Embryonic facial prominence (tissue), 1 donor: Measurements from ENCODE around the gene EIF4G1.

Experiments
- DNase-seq: peaks from one replicate; pipeline ENCODE4 v3.0.0-alpha.2; 2016; ENCODE audit errors: extremely low spot score

EIF4G1 gene

DNA sequence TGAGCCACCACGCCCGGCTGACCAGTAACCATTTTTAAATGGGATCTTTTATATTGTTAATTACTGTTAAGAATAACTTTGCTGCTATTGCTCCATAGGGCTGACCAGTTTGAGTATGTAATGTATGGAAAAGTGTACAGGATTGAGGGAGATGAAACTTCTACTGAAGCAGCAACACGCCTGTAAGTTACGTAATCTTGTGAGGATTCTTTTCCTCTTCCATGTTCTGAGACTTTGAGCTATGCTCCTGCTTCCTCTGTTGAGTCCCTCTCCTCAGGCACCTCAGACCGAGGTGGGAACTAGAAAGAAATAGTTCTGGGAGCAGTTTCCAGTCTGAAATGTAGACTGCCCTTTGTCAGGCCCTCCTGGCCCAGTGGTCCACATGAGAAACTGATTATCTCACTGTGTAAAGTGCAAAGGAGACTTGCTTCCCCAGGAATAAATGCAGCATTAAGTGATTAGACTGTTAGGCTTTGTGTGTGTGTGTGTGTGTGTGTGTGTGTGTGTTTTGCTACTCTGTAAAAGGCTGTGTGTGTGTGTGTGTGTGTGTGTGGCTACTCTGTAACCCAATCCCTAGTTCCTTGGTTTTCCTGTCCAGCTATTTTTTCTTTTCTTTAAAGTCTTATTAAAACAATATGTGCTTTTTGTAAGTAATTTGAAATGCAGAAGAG lies 52.3 kb downstream of the EIF4G1 start:
- peak; percentile 61 for DNase-seq

DNA sequence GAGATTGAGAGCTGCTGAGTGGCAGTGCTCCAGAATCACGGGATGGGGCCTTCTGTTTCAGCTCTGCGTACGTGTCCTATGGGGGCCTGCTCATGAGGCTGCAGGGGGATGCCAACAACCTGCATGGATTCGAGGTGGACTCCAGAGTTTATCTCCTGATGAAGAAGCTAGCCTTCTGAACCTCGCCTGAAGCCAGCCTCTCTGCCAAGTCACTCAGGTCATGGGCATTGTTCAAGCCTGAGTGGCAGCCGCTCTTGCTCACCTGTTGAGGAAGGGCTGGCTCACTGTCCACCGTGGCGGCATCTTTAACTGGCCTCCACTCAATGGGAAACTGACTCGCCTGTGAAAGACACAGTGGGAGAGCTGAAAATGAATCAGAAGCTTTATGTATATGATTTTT lies 53.7 kb downstream of the EIF4G1 start:
- no peak for DNase-seq

DNA sequence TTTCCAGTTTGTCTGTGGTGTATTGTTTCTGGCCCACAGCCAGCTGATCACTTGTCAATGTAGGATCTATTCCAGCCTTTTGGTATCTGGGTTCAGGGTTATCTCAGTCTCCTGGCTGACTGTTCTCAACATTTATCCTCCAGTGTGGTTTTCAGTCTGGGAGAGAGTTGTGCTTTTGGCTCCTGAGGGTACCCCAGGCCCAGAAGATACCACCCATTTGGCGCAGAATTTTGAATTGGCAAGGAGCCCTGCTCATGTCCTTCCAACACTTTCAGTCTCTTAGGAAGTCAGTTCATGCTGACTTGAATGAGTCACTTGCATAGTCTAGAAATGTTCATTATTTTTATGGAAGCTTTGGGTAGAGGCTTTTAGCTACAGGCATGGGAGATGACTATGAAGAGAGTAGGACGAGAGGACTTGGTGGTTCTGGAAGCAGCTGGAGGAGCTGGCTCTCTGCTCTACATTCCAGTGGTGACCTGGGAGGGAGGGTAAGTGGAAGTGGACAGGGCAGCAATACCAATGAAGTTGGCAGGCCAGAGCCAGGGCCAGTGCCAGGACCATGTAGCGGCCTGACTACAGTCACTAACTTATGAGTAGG lies 54.3 kb downstream of the EIF4G1 start:
- no peak for DNase-seq

DNA sequence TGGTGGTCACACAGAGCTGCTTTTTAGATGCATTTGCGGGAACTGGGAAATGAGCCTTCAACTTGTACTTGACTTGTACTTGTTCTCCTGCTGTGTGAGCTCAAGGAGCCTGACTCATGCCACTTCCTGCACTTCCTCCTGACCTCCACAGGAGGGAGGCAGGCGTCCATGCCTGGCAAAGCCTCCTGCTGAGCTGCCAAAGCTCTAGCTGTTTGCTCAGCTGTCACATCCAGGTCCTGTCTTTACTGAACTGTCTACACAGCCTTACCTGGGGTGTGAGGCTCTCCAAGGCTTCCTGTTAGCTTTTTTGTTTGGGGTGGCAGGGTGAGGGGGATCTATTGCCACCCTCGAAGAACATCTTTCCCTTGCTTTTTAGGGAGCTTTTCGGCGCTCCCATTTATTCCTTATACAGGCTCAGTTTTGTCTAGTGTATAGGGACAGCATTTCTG lies 57.2 kb downstream of the EIF4G1 start:
- peak; percentile 67 for DNase-seq

DNA sequence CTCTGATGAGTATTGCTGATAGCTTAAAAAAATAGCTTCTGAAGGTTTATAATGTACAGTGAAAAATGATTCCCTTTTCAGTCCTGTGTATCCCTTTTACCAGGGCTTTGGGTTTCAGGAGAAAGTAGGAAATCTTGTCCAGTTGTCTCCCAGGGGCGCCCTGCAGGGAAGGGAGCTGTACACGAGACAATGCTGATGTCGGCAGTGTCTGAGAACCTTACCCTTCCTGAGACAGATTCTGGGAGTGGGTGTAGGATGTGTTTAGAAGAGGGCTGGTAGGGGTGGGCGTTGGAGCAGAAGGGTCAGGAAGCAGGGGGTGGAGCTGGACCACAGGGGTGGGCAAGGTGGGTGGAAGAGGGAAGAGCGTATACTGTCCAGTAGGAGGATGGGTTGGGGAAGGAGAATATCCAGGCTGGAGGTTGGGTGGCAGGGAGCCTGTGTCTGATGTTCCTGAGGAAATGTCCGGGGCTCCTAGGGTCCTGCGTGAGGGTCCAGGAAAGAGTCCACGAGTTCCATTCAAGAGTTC lies 58.0 kb downstream of the EIF4G1 start:
- no peak for DNase-seq

DNA sequence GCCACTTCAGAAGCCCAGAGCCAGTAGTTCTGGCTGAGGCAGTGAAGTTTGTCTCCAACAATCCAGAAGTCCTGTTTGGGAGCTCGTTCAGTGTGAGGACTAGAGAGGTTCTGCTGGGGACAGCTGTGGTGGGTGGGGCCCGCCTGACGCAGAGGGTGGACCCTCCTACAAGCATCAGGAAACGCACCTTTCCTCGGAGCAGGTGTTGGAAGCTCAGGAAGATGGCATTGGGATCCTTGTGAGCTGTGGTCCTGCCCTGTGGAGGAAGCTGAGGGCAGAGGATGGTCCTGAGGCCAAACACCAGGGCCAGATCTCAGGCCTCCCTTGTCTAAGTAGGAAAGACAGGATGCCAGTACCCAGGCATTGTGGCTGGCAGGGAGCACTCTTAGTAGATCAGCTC lies 58.5 kb downstream of the EIF4G1 start:
- no peak for DNase-seq

DNA sequence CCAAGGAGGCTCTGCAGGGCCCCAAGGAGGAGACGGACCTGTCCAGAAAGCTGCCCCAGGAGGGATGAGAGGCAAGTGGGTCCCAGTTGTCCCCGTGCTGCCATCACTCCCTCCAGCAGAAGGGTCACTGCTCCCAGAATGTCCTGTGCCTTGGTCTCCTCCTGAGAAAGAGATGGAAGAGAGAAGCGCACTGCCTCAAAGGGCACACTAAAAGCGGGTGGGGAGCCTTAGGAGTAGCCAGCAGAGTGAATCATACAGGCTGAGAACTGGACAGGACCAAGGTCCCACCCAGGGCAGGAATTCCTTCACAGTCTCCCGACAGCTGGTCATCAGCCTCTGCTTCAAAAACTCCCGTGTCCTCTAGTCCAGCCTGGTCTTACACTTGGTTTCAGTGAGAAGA lies 59.0 kb downstream of the EIF4G1 start:
- DNase-seq = no peak

DNA sequence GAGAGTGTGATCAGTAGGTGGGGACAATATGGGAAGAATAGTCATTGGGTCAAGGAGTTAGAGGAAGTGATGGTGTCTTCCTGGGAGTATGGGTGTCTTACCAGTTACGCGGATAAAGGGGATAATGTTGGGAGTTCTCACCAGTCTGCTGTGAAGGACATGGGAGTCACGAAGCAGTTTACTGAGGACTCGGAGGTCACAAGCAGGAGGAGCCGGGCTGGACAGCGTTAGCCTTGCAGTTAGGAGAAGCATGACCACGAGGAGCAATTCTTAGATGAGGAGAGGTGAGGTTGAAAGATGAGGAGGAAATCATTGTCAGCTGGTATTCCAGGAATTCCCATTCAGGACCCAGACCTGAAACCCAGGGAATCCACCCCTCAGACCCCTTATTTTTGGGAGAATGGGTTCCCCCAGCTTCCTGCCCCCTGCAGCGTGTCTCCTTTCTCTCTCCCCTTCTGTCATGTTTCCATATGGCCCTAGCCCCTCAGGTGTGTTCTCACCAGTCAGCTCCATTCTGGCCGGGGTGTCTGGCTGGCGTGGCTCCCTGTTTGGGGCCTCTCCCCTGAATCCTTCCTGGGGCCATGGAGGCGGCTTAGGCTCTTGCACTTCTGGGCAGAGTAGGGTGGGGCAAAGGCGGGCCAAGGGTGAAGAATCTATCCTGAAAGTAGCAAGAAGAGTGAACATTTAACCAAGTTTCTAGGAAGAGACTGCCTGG lies 61.5 kb downstream of the EIF4G1 start:
- DNase-seq = no peak

DNA sequence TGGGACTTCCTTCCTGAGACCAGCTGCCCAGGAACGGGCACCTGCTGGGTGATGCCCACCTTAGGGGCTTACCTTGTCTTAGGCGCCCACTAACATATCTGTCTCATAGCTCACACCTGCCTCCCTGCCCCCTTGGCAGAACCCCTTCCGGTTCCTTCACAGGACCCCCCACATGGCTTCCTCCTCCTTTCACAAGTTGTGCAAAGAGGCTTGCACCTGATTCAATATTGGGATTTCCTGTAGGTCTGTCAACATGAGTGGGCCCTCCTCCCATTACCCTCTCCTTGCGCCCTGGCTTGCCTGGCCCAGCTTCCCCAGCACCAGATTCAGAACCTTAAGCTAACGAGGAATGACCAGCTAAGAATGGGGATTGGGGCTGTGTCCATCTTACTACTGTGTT lies 63.0 kb downstream of the EIF4G1 start:
- no peak for DNase-seq

DNA sequence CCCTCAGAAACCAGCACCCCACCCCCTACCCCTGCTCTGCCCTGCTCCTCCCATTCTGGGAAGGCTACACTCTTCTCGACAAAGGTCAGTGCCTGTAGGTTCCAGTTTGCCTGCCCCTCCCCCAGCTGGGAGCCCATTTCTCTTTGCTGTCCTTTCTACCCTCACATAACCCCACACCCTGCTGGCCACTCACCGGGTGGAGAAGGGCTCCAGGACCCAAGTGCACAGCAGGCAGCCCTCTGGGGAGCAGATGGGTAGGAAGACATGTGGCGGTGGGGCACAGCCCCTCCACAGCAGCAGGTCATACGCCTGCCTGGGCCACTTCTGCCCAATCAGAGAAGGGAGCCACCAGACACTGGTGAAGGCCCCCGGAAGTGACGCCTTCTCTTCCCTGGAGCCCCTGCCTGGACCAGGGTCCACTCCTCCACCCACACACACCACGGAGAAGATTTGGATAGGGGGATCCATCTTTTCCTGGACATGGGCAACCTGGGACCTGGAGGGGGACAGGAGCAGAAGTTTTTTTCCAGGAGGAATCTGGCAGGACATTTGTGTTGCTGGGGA lies 63.6 kb downstream of the EIF4G1 start, which contains the start of gene THPO:
THPO (minus strand) TSS at position 326 of the 564 bp plus-strand sequence. CDS start 1,948 bp downstream, outside the sequence.
- DNase-seq = no peak

DNA sequence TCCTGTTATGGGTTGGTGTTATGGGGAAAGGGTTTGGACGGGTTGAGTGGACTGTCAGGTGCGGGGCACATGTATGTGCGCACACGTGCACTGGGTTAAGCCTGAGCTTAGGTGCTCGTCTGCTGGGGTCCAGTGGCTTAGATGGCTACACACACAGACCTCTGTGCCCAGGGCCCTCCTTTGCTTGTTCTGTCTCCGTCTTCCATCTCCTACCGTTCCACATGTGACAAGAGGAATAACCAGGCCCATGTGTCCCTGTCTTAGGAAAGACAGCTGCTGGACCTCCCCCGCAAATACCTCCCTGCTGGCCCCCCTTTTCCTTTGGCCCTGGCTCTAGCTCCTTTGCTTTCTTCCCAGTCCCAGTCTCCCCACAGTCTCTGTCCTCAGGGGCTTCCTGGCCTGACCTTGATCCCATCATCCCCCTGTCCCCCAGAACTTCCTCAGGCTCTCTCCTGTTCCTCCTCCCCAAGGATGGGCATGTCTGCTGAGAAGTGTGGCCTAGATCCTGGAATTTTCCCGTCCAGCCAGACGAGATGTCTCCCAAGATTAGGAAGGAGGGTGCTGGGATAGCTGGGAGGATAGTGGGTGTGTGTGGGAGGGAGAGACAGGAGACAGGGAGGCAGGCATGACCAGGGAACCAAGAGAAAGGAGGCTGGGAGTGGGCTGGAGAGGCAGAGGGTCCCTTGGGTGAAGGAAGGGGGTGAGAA lies 64.4 kb downstream of the EIF4G1 start:
- no peak for DNase-seq

DNA sequence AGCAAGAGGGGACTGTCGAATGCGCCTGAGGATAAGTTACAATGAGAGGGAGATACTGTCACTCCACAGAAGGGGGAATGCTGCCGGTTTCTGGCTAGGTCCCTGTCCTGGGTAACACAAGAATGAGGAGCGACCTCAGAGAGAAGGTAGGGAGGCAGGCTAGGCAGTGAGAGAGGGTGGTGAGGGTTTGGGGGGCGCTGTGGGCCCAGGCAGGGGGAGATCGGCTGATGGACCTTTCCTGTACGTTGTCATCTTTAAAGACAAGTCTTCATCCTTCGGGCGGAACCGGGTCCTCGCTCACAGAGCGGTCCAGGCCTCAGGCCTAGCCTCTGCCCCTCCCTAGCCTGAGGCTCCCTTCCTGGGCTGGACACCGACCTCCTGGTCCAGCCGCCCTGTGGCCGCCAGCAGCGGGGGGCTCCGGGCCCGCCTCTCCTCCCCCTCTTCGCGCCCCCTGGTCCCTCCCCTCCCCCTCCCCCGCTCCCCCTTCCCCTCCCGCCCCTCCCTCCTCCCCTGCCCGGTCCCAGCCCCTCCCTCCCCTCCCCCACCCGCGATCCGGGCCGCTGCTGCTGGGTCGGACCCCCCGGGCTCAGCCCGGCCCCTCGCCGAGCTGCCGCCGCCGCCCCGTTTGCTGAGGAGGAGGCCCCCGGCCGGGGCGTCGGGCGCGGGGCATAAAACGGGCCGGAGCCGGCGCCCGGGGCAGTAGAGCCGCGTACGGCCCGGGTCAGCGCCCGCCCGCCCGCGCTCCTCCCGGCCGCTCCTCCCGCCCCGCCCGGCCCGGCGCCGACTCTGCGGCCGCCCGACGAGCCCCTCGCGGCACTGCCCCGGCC lies 65.2 kb downstream of the EIF4G1 start, which contains the start of gene CHRD:
CHRD (plus strand) TSS at position 697 of the 827 bp plus-strand sequence. CDS start 265 bp downstream, outside the sequence.
- DNase-seq = no peak

DNA sequence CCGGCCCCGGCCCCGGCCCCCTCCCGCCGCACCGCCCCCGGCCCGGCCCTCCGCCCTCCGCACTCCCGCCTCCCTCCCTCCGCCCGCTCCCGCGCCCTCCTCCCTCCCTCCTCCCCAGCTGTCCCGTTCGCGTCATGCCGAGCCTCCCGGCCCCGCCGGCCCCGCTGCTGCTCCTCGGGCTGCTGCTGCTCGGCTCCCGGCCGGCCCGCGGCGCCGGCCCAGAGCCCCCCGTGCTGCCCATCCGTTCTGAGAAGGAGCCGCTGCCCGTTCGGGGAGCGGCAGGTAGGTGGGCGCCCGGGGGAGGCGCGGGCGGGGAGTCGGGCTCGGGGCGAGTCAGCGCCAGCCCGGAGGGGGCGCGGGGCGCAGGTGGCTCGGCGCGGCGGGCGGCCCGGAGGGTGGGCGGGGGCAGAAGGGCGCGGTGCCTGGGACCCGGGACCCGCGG lies 65.8 kb downstream of the EIF4G1 start:
- no peak for DNase-seq

DNA sequence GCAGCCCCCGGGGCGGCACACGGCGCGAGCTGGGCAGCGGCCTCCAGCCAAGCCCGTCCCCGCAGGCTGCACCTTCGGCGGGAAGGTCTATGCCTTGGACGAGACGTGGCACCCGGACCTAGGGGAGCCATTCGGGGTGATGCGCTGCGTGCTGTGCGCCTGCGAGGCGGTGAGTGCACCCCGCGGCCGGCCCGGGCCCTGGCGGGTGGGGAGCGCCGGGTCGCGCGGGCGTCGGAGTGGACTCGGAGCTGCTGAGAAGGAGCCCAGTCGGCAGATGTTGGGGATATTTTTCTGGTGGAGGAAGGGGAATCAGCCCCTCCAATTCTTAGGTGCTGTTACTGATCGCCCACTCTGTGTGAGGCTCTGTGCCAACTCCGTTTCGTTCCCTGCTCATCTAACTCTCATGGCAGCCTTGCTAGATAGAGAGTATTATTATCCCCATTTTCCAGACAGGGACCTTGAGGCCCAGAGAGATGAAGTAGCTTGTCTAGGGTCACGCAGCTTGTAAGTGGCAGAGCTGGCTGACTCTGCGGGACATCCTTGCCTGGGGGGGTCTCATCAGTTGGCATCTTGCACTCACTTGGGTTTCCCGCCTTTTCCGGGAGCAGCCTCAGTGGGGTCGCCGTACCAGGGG lies 66.3 kb downstream of the EIF4G1 start:
- no peak for DNase-seq

DNA sequence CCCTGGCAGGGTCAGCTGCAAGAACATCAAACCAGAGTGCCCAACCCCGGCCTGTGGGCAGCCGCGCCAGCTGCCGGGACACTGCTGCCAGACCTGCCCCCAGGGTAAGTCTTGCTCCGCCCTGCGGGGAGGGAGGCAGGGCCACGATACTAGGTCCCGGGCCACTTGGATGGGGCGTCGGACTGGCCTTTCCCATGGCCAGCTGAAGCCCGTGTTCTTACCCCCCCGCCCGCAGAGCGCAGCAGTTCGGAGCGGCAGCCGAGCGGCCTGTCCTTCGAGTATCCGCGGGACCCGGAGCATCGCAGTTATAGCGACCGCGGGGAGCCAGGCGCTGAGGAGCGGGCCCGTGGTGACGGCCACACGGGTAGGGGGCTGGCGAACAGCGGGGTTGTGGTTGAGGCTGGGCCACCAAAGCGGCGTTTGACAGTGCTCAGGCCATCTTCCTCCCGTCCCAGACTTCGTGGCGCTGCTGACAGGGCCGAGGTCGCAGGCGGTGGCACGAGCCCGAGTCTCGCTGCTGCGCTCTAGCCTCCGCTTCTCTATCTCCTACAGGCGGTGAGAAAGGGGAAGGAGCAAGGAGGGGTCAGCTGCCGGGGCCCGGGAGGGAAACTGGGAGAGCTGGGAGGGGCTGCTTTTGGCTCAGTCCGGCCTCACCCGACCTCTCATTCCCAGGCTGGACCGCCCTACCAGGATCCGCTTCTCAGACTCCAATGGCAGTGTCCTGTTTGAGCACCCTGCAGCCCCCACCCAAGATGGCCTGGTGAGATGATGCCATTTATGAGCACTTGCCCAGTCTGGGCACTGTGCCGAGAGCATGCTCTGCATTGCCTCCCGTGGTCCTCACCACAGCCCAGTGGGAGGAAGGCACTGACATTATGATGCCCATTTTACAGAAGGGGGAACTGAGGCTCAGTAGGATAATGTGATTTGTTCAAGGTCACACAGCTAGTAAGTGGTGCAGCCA lies 67.1 kb downstream of the EIF4G1 start:
- no peak for DNase-seq

DNA sequence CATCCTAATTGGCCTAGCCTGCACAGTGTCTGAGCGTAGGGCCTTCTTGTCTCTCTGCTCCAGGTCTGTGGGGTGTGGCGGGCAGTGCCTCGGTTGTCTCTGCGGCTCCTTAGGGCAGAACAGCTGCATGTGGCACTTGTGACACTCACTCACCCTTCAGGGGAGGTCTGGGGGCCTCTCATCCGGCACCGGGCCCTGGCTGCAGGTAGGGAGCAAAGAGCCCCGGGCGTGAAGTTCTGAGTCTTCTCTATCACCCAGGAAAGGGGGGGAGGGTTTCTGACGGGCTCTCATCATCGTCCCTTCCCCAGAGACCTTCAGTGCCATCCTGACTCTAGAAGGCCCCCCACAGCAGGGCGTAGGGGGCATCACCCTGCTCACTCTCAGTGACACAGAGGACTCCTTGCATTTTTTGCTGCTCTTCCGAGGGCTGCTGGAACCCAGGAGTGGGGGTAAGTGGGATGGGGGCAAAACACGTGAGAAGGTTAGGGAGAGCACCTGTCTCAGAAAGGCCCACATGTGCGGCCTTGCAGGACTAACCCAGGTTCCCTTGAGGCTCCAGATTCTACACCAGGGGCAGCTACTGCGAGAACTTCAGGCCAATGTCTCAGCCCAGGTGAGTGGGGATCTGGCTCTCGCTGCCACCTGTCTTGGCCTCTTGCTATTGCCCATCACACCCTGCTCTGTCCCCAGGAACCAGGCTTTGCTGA lies 68.1 kb downstream of the EIF4G1 start:
- DNase-seq = no peak

DNA sequence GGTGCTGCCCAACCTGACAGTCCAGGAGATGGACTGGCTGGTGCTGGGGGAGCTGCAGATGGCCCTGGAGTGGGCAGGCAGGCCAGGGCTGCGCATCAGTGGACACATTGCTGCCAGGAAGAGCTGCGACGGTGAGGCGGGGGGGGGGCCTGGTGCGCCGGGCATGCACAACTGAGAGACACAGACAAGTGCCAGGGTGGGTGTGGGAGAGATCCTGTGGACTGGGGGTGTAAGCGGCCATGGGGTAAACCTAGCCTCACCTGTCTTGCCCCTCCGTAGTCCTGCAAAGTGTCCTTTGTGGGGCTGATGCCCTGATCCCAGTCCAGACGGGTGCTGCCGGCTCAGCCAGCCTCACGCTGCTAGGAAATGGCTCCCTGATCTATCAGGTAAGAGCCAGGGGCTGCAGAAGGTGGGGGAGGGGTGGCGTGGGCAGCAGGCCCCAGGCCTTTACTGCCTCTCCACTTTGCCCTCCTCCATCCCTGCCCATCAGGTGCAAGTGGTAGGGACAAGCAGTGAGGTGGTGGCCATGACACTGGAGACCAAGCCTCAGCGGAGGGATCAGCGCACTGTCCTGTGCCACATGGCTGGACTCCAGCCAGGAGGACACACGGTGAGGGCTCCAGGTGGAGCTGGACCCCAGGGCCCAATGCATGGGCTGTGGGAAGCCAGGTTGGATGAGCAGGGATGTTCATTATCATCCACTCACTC lies 68.8 kb downstream of the EIF4G1 start:
- no peak for DNase-seq

DNA sequence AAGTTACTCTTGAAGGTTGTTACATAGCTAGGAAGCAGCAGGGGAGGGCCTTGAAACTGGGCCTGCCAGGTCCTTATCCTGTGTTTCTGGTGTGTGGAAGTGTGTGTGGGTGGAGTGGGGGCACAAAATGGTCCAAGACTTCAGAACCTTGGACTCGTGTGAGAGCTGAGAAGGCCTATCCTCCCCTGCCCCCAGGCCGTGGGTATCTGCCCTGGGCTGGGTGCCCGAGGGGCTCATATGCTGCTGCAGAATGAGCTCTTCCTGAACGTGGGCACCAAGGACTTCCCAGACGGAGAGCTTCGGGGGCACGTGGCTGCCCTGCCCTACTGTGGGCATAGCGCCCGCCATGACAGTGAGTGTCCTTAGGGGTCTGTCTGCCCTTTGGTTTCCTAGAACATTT lies 69.9 kb downstream of the EIF4G1 start:
- DNase-seq = no peak
